Adrenal gland (tissue), 12 donors: Measurements from ENCODE around the gene GPR142. TPM values are rescaled to one million over a fixed set of nuclear protein-coding genes. Genes with fewer than 3 reads are reported as not detected.

Source experiments
- DNase-seq, 7 donors: peaks; one replicate each; pipeline ENCODE4 v3.0.0-alpha.2; 2019 to 2020
- H3K27ac ChIP-seq, 5 donors: fragments of 200-600 bp; sonication (generic) in 4 of 5; 1 replicate in 3 of 5; 2 replicates in 2 of 5; pipeline versions ENCODE4 v1.5.1 to v1.8.0; 2016 to 2020; ENCODE audit warnings: mild to moderate bottlenecking in 1 of 5
- H3K27me3 ChIP-seq: fragments of 200-600 bp; 2 replicates; pipeline ENCODE4 v1.8.0; 2021
- H3K36me3 ChIP-seq, 2 donors: fragments of 200-600 bp; replicated peaks in 1 of 2; 1 replicate in 1 of 2; 2 replicates in 1 of 2; pipeline versions ENCODE4 v1.5.1 to v1.8.0; 2018 to 2022
- H3K4me1 ChIP-seq, 2 donors: fragments of 200-600 bp; replicated peaks in 1 of 2; 1 replicate in 1 of 2; 2 replicates in 1 of 2; pipeline versions ENCODE4 v1.5.1 to v1.8.0; 2018 to 2021
- H3K4me3 ChIP-seq, 4 donors: fragments of 200-600 bp; sonication (generic) in 3 of 4; one replicate each; pipeline ENCODE4 v1.5.1; 2016 to 2018
- H3K9me3 ChIP-seq, 3 donors: fragments of 200-600 bp; sonication (generic) in 1 of 3; replicated peaks in 1 of 3; 1 replicate in 2 of 3; 2 replicates in 1 of 3; pipeline versions ENCODE4 v1.5.1 to v1.8.0; 2016 to 2021
- CTCF ChIP-seq, 6 experiments: fragments of 450-650 bp in 4 of 6; fragments of 200-600 bp in 2 of 6; sonication (generic) in 1 of 6; IDR thresholded peaks; 1 replicate in 5 of 6; 2 replicates in 1 of 6; pipeline versions ENCODE4 v1.5.1 to v1.8.0; 2016 to 2021; ENCODE audit warnings: antibody characterized with exemption in 6 of 6, mild to moderate bottlenecking in 2 of 6, moderate library complexity in 1 of 6
- POLR2A ChIP-seq, 2 donors: fragments of 450-650 bp; IDR thresholded peaks; one replicate each; pipeline ENCODE4 v1.6.1; 2017; ENCODE audit warnings: antibody characterized with exemption in 2 of 2, mild to moderate bottlenecking in 2 of 2, moderate library complexity in 1 of 2
- WGBS, 4 donors: extraction: QIAGEN DNeasy Blood & Tissue Kit in 2 of 4; methylation state at CpG; one replicate each; pipeline versions ENCODE4 v1.1.5 to v1.1.7; 2013 to 2017; 5-methylcytosine and 5-hydroxymethylcytosine counted together
- intact Hi-C, 2 donors: fragments of 100-400 bp; cut with DNase I; formaldehyde crosslinking; loops; one replicate each; pipeline versions ENCODE4 v1.14.1 to v1.15.0; 2022 to 2023
- polyA plus RNA-seq, 3 donors: library from polyadenylated mRNA; stranded (reverse); fragments of 200-250 nt in 2 of 3; fragments of 350-450 nt in 1 of 3; fragmentation: Illumina TruSeq in 1 of 3; extraction: RNeasy Lipid Tissue Mini Kit (QIAGEN cat#74804) in 1 of 3; gene quantifications; one replicate each; pipeline ENCODE4 v1.2.3, GENCODE V29; 2013 to 2014
- total RNA-seq, 9 donors: library from RNA; depleted of rRNA in 4 of 9; stranded (reverse); fragments of >200 nt in 4 of 9; fragments of 120-200 nt in 1 of 9; fragmentation: NEBNext Ultra II Directional in 1 of 9; extraction: Animal tissue kit (Norgen Biotek cat#: 25700) in 1 of 9; gene quantifications; one replicate each; pipeline versions ENCODE4 v1.1.0 to v1.2.4, GENCODE V29; 2013 to 2023
- donor health status: healthy with polysubstance abuse.
- donor health status: Bipolar disorder and iron deficiency.
- donor health status: DM: yes; HTN: yes; CAD: no.
- donor health status: DM: no; HTN: no; CAD: no.
- donor health status: DM: no; HTN: no; CAD: no.
- donor health status: DM: yes; HTN: yes; CAD: no.

GPR142 gene
- total and polyA plus RNA-seq, 12 donors, result 0.13 TPM; not detected in 11

- no peak overlapping the region for H3K4me3 ChIP-seq
- no peaks in the 10 kb centered on the region for H3K27me3 ChIP-seq
- DNase-seq, result peak; percentile 72 to 87 (median 76)
- H3K36me3 ChIP-seq, result no peaks in the 10 kb centered on the region
- WGBS, 4 donors, result 20 to 32% (median 26%) methylated on average over 6 to 14 of the region's 14 CpGs
- TF ChIP-seq POLR2A (IDR thresholded peaks at IDR 0.05), result no peak
- peak; percentile 78 to 97 (median 88) for TF ChIP-seq CTCF (IDR thresholded peaks at IDR 0.05)
- intact Hi-C loops, result loop anchor here in 1 of 2 donors (10.0 kb wide), 1 partner anchor 154 kb away; the partner anchor contains the start of gene TTYH2
- H3K4me1 ChIP-seq, result no peaks in the 10 kb centered on the region
- H3K27ac ChIP-seq, result no peak overlapping the region
- H3K9me3 ChIP-seq, result no peaks in the 10 kb centered on the region
These were observed 1.2 kb downstream of the GPR142 start for GRCh38 chr17:74368341-74369081.

- 39 to 46% (median 43%) methylated on average over 9 to 10 of the region's 10 CpGs for WGBS, 4 donors
- H3K4me1 ChIP-seq, result no peaks in the 10 kb centered on the region
- peak in 3 of 7 donors; percentile 30 to 51 (median 37) for DNase-seq
- H3K36me3 ChIP-seq, result no peaks in the 10 kb centered on the region
- no peak overlapping the region for H3K27ac ChIP-seq
- no peak overlapping the region for H3K4me3 ChIP-seq
- H3K9me3 ChIP-seq, result no peaks in the 10 kb centered on the region
- TF ChIP-seq CTCF (IDR thresholded peaks at IDR 0.05), result no peak
- no peak for TF ChIP-seq POLR2A (IDR thresholded peaks at IDR 0.05)
- no peaks in the 10 kb centered on the region for H3K27me3 ChIP-seq
- intact Hi-C loops, result loop anchor here in 1 of 2 donors (10.0 kb wide), 1 partner anchor 154 kb away; the partner anchor contains the start of gene TTYH2
These were observed 1.9 kb downstream of the GPR142 start for GRCh38 chr17:74369221-74369620.

GRCh38 chr17:74369665-74370490, 2.6 kb downstream of the GPR142 start:
- DNase-seq, result no peak

More at GRCh38 chr17:74369665-74370490, 2.6 kb downstream of the GPR142 start:
- no peaks in the 10 kb centered on the region for H3K36me3 ChIP-seq
- H3K9me3 ChIP-seq, result no peaks in the 10 kb centered on the region
- intact Hi-C loops, result loop anchor here (10.0 kb wide), 2 partner anchors 155 to 235 kb away; partner anchors contain the start of gene TTYH2 (in 1 of the 2)
- H3K27ac ChIP-seq, result no peak overlapping the region
- TF ChIP-seq POLR2A (IDR thresholded peaks at IDR 0.05), result no peak
- no peak for TF ChIP-seq CTCF (IDR thresholded peaks at IDR 0.05)
- no peak overlapping the region for H3K4me3 ChIP-seq
- WGBS, 4 donors, result 82 to 92% (median 87%) methylated on average over 9 to 17 of the region's 17 CpGs
- no peaks in the 10 kb centered on the region for H3K4me1 ChIP-seq
- no peaks in the 10 kb centered on the region for H3K27me3 ChIP-seq
